EL (cell line): ENCODE measurements around the gene PRMT2.
A peak's percentile ranks its signal among the peaks of the same experiment; 100 is the strongest.
"Not testable (repeated sequence)": the region's sequence is repeated elsewhere in the genome, so short reads cannot be mapped to it uniquely, and the experiment has no call there.

Source experiments
- DNase-seq: peaks from one replicate; pipeline ENCODE4 v3.0.0-alpha.2; 2016

PRMT2 gene

GRCh38 chr21:46645840-46646239, 10.4 kb downstream of the PRMT2 start:
- DNase-seq, result no peak

GRCh38 chr21:46646541-46647154, 11.2 kb downstream of the PRMT2 start:
- DNase-seq, result no peak

GRCh38 chr21:46648539-46648938, 13.1 kb downstream of the PRMT2 start:
- DNase-seq, result no peak

- DNase-seq, result no peak
Observed at GRCh38 chr21:46649356-46649755, 13.9 kb downstream of the PRMT2 start.

GRCh38 chr21:46650476-46651098, 15.1 kb downstream of the PRMT2 start:
- no peak for DNase-seq

- no peak for DNase-seq
Observed at GRCh38 chr21:46651121-46651520, 15.6 kb downstream of the PRMT2 start.

- DNase-seq, result no peak
Observed at GRCh38 chr21:46655230-46655629, 19.8 kb downstream of the PRMT2 start.

- no peak for DNase-seq
Observed at GRCh38 chr21:46656820-46657219, 21.3 kb downstream of the PRMT2 start.

- DNase-seq, result no peak
Observed at GRCh38 chr21:46660505-46660904, 25.0 kb downstream of the PRMT2 start.

GRCh38 chr21:46661211-46661625, 25.7 kb downstream of the PRMT2 start:
- DNase-seq, result peak; percentile 78

GRCh38 chr21:46661642-46662366, 26.3 kb downstream of the PRMT2 start:
- DNase-seq, result no peak

GRCh38 chr21:46662367-46662654, 26.8 kb downstream of the PRMT2 start:
- DNase-seq, result no peak

GRCh38 chr21:46662765-46663500, 27.5 kb downstream of the PRMT2 start:
- DNase-seq, result peak; percentile 66

GRCh38 chr21:46663754-46664153, 28.3 kb downstream of the PRMT2 start:
- no peak for DNase-seq

- no peak for DNase-seq
Observed at GRCh38 chr21:46664316-46664995, 29.0 kb downstream of the PRMT2 start.

GRCh38 chr21:46665566-46665965, 30.1 kb downstream of the PRMT2 start:
- no peak for DNase-seq

- peak; percentile 36 for DNase-seq
Observed at GRCh38 chr21:46666941-46667740, 31.7 kb downstream of the PRMT2 start.

- peak; percentile 59 for DNase-seq
Observed at GRCh38 chr21:46667741-46668380, 32.4 kb downstream of the PRMT2 start.

GRCh38 chr21:46668381-46668780, 32.9 kb downstream of the PRMT2 start:
- no peak for DNase-seq

GRCh38 chr21:46668904-46669303, 33.4 kb downstream of the PRMT2 start:
- not testable (repeated sequence) for DNase-seq

GRCh38 chr21:46674430-46675007, 39.0 kb downstream of the PRMT2 start:
- DNase-seq, result no peak
